H1 (cell line): Measurements from ENCODE around the gene PHC2. TPM values are rescaled to one million over a fixed set of nuclear protein-coding genes. Genes with fewer than 3 reads are reported as not detected.

Experiments used
- CTCF ChIA-PET: fragments of 300-600 bp; sonication (Branson Sonifier 250); formaldehyde crosslinking; loops from one replicate; lab custom pipeline; 2021; ENCODE audit not compliant: partially characterized antibody; lab: Charles Lee
- POLR2A ChIA-PET: fragments of 300-600 bp; sonication (Branson Sonifier 250); formaldehyde crosslinking; loops from one replicate; lab custom pipeline; 2021; ENCODE audit warnings: inconsistent platforms; ENCODE audit not compliant: partially characterized antibody; lab: Charles Lee
- DNase-seq, 2 experiments: peaks; one replicate each; pipeline versions ENCODE4 v3.0.0 to v3.0.0-alpha.2; 2010 to 2022; ENCODE audit warnings: low spot score in 2 of 2, low read depth in 1 of 2, mixed read lengths in 1 of 2
- FAIRE-seq: peaks from 2 replicates; lab custom pipeline; 2011; peaks lifted over from hg19 to GRCh38; lab: Jason Lieb, UNC
- H2AFZ ChIP-seq: 2 replicates; pipeline ENCODE4 v1.8.1; 2012; ENCODE audit warnings: low read length, inconsistent platforms
- H2AK5ac ChIP-seq: 2 replicates; pipeline ENCODE4 v1.6.1; 2013; ENCODE audit warnings: low read depth, low read length
- H2BK120ac ChIP-seq: replicated peaks from 2 replicates; pipeline ENCODE3; 2013; ENCODE audit warnings: low read depth, low read length, inconsistent platforms
- H2BK12ac ChIP-seq: 2 replicates; pipeline ENCODE4 v1.6.1; 2013; ENCODE audit warnings: low read depth, low read length
- H2BK15ac ChIP-seq: 2 replicates; pipeline ENCODE4 v1.6.1; 2013; ENCODE audit warnings: low read length
- H2BK20ac ChIP-seq: 2 replicates; pipeline ENCODE4 v1.6.1; 2013; ENCODE audit warnings: low read length
- H2BK5ac ChIP-seq: 2 replicates; pipeline ENCODE4 v1.6.1; 2013; ENCODE audit warnings: low read depth, low read length
- H3K14ac ChIP-seq: 2 replicates; pipeline ENCODE4 v1.6.1; 2013; ENCODE audit warnings: inconsistent platforms; ENCODE audit not compliant: insufficient read length
- H3K18ac ChIP-seq: 2 replicates; pipeline ENCODE4 v1.6.1; 2013; ENCODE audit warnings: low read length; ENCODE audit errors: extremely low read depth
- H3K23ac ChIP-seq: 2 replicates; pipeline ENCODE4 v1.6.1; 2013; ENCODE audit warnings: inconsistent platforms; ENCODE audit not compliant: insufficient read length
- H3K23me2 ChIP-seq: 2 replicates; pipeline ENCODE4 v1.6.1; 2013; ENCODE audit warnings: low read depth, low read length
- H3K27ac ChIP-seq: 2 replicates; pipeline ENCODE4 v1.6.1; 2011; ENCODE audit warnings: low read depth, low read length, inconsistent platforms
- H3K27me3 ChIP-seq, 4 experiments: replicated peaks in 1 of 4; 1 replicate in 1 of 4; 2 replicates in 3 of 4; pipeline versions ENCODE4 v1.6.1 to v1.8.1; 2011 to 2013; ENCODE audit warnings: low read length in 3 of 4, mild to moderate bottlenecking in 3 of 4, inconsistent platforms in 2 of 4, mixed read lengths in 2 of 4, moderate library complexity in 1 of 4; ENCODE audit not compliant: control insufficient read depth in 3 of 4, insufficient read depth in 3 of 4; ENCODE audit errors: extremely low read depth in 1 of 4
- H3K36me3 ChIP-seq, 4 experiments: 2 replicates each; pipeline versions ENCODE4 v1.6.1 to v1.8.1; 2011 to 2013; ENCODE audit warnings: mild to moderate bottlenecking in 4 of 4, low read length in 3 of 4, moderate library complexity in 2 of 4, control low read depth in 1 of 4, inconsistent platforms in 1 of 4; ENCODE audit not compliant: insufficient read depth in 4 of 4, control insufficient read depth in 2 of 4
- H3K4ac ChIP-seq: replicated peaks from 2 replicates; pipeline ENCODE3; 2013; ENCODE audit warnings: low read length, low read depth, mixed read lengths, inconsistent platforms; ENCODE audit not compliant: insufficient read length
- H3K4me1 ChIP-seq, 4 experiments: replicated peaks in 1 of 4; 1 replicate in 1 of 4; 2 replicates in 3 of 4; pipeline versions ENCODE4 v1.6.1 to v1.8.1; 2011 to 2013; ENCODE audit warnings: low read length in 3 of 4, inconsistent platforms in 2 of 4, mixed read lengths in 1 of 4; ENCODE audit not compliant: insufficient read depth in 4 of 4, control insufficient read depth in 3 of 4
- H3K4me2 ChIP-seq, 2 experiments: 2 replicates each; pipeline versions ENCODE4 v1.6.1 to v1.8.1; 2011 to 2013; ENCODE audit warnings: low read depth in 2 of 2, low read length in 2 of 2, control low read depth in 1 of 2, inconsistent platforms in 1 of 2, mild to moderate bottlenecking in 1 of 2; ENCODE audit not compliant: insufficient read depth in 1 of 2
- H3K4me3 ChIP-seq, 4 experiments: fragments of 200-600, 300-600 bp in 1 of 4; sonication (generic), shearing (Covaris generic), sonication (Bioruptor Twin) in 1 of 4; 2 replicates each; pipeline versions ENCODE4 v1.5.1 to v1.8.1; 2011 to 2016; ENCODE audit warnings: low read length in 4 of 4, low read depth in 3 of 4, control low read depth in 2 of 4, inconsistent platforms in 2 of 4, mild to moderate bottlenecking in 2 of 4, mixed read lengths in 1 of 4, moderate library complexity in 1 of 4; ENCODE audit not compliant: insufficient read depth in 2 of 4; ENCODE audit errors: extremely low read depth in 1 of 4
- H3K56ac ChIP-seq: replicated peaks from 2 replicates; pipeline ENCODE3; 2013; ENCODE audit warnings: low read depth, mild to moderate bottlenecking, mixed read lengths, low read length, inconsistent platforms; ENCODE audit not compliant: insufficient read length
- H3K79me1 ChIP-seq: 2 replicates; pipeline ENCODE4 v1.6.1; 2013; ENCODE audit warnings: low read depth, low read length, control low read depth
- H3K79me2 ChIP-seq, 2 experiments: 2 replicates each; pipeline versions ENCODE4 v1.6.1 to v1.8.1; 2012 to 2013; ENCODE audit warnings: low read length in 2 of 2, mild to moderate bottlenecking in 2 of 2, inconsistent platforms in 1 of 2; ENCODE audit not compliant: insufficient read depth in 2 of 2, control insufficient read depth in 1 of 2
- H3K9ac ChIP-seq, 4 experiments: replicated peaks in 1 of 4; 1 replicate in 1 of 4; 2 replicates in 3 of 4; pipeline versions ENCODE4 v1.6.1 to v1.8.1; 2011 to 2013; ENCODE audit warnings: low read depth in 3 of 4, low read length in 3 of 4, control low read depth in 2 of 4, mild to moderate bottlenecking in 2 of 4, moderate library complexity in 2 of 4, inconsistent platforms in 1 of 4; ENCODE audit errors: extremely low read depth in 1 of 4
- H3K9me3 ChIP-seq, 2 experiments: 2 replicates each; pipeline versions ENCODE4 v1.6.1 to v1.8.1; 2012 to 2013; ENCODE audit warnings: mild to moderate bottlenecking in 2 of 2, moderate library complexity in 2 of 2, control low read depth in 1 of 2, inconsistent platforms in 1 of 2, low read depth in 1 of 2, low read length in 1 of 2, mixed read lengths in 1 of 2; ENCODE audit not compliant: insufficient read depth in 2 of 2
- H4K20me1 ChIP-seq, 2 experiments: replicated peaks in 1 of 2; 2 replicates each; pipeline versions ENCODE3 to v1.8.1; 2011 to 2013; ENCODE audit warnings: inconsistent platforms in 2 of 2, low read length in 2 of 2, mild to moderate bottlenecking in 1 of 2; ENCODE audit not compliant: insufficient read depth in 2 of 2, control insufficient read depth in 1 of 2
- H4K5ac ChIP-seq: 2 replicates; pipeline ENCODE4 v1.6.1; 2013; ENCODE audit warnings: low read length, low read depth, mixed read lengths, inconsistent platforms; ENCODE audit not compliant: insufficient read length
- H4K8ac ChIP-seq: 2 replicates; pipeline ENCODE4 v1.8.0; 2013; ENCODE audit warnings: mild to moderate bottlenecking, moderate library complexity, low read length, inconsistent platforms; ENCODE audit not compliant: insufficient read depth; ENCODE audit errors: extremely low read depth
- H4K91ac ChIP-seq: replicated peaks from 2 replicates; pipeline ENCODE3; 2013; ENCODE audit warnings: low read length, mixed read lengths, inconsistent platforms; ENCODE audit not compliant: insufficient read length
- KDM4A ChIP-seq: IDR thresholded peaks from one replicate; pipeline ENCODE4 v1.7.1; 2012; ENCODE audit warnings: low read depth, mild to moderate bottlenecking, moderate library complexity, low read length, inconsistent platforms; ENCODE audit not compliant: severe bottlenecking
- RXRA ChIP-seq: IDR thresholded peaks from 2 replicates; pipeline ENCODE4 v1.6.1; 2011; ENCODE audit warnings: low read depth, mild to moderate bottlenecking, low read length, moderate library complexity; ENCODE audit not compliant: insufficient read depth
- SIX5 ChIP-seq: IDR thresholded peaks from 2 replicates; pipeline ENCODE4 v1.6.1; 2011; ENCODE audit warnings: mild to moderate bottlenecking, low read depth, low read length
- SRF ChIP-seq: IDR thresholded peaks from 2 replicates; pipeline ENCODE4 v1.6.1; 2011; ENCODE audit warnings: mild to moderate bottlenecking, low read depth, low read length, moderate library complexity
- TAF7 ChIP-seq: optimal IDR thresholded peaks from 2 replicates; pipeline ENCODE3; 2011; ENCODE audit warnings: low read depth, mild to moderate bottlenecking, inconsistent platforms, low read length, moderate library complexity, borderline replicate concordance
- YY1 ChIP-seq: IDR thresholded peaks from 2 replicates; pipeline ENCODE4 v1.6.1; 2011; ENCODE audit warnings: low read depth, mild to moderate bottlenecking, low read length
- WGBS, 2 experiments: shearing (Covaris generic) in 1 of 2; methylation state at CpG; one replicate each; pipeline versions ENCODE4 v1.1.6 to v1.1.7; 2013 to 2015; ENCODE audit warnings: low lambda C conversion rate in 2 of 2, mixed read lengths in 2 of 2, inconsistent platforms in 1 of 2, low coverage in 1 of 2, missing lambda C conversion rate in 1 of 2; ENCODE audit not compliant: insufficient replicate concordance in 2 of 2, insufficient coverage in 1 of 2, insufficient read length in 1 of 2; ENCODE audit errors: extremely low coverage in 1 of 2, missing lambda C conversion rate in 1 of 2; 5-methylcytosine and 5-hydroxymethylcytosine counted together
- polyA plus RNA-seq, 7 experiments: library from polyadenylated mRNA; depleted of rRNA in 3 of 7; stranded (reverse) in 5 of 7; unstranded in 2 of 7; fragments of >200 nt in 5 of 7; fragments of 200-250 nt in 2 of 7; gene quantifications; 1 replicate in 5 of 7; 2 replicates in 1 of 7; 4 replicates in 1 of 7; pipeline versions ENCODE4 v1.2.1 to v1.2.3, GENCODE V29; 2011 to 2013; ENCODE audit warnings: missing spikeins in 2 of 7, mixed read lengths in 2 of 7
- total RNA-seq: library from RNA; stranded (reverse); fragmentation: NEBNext Ultra II Directional; extraction: Animal tissue kit (Norgen Biotek cat#: 25700); gene quantifications from 2 replicates; pipeline ENCODE4 v1.2.1, GENCODE V29; 2021

PHC2 gene
- total and polyA plus RNA-seq, 2 of the 8 experiments (the other 6 are each of a cell fraction or from before 2014, with no cell fraction given): 5.6 to 14.2 TPM

GRCh38 chr1:33336580-33336979 is 94.3 kb downstream of the PHC2 start:
- no peak for TF ChIP-seq RXRA
- no peak for TF ChIP-seq YY1
- no peak for TF ChIP-seq SIX5
- TF ChIP-seq SRF: no peak
- TF ChIP-seq TAF7: no peak
- no peak for TF ChIP-seq KDM4A
- Histone ChIP-seq H2BK12ac (no peak overlapping the region), H3K23ac (no peak overlapping the region), H2AK5ac (no peak overlapping the region), H3K36me3 (no peaks in the 10 kb centered on the region), H2BK5ac (peak overlapping the region; percentile 67; the same call in 1 of the 2 replicates), H3K18ac (no peak overlapping the region), H3K79me2 (no peaks in the 10 kb centered on the region), H4K5ac (no peak overlapping the region), H3K9me3 (no peaks in the 10 kb centered on the region), H3K23me2 (no peaks in the 10 kb centered on the region), H3K27ac (no peak overlapping the region), H2BK20ac (no peak overlapping the region), H3K4me2 (no peak overlapping the region), H3K4ac (no peak overlapping the region), H4K8ac (no peak overlapping the region; the same call in 1 of the 2 replicates), H4K91ac (no peak overlapping the region), H2BK120ac (no peak overlapping the region), H2AFZ (no peak overlapping the region), H3K4me1 (peaks cover 17 to 37% (median 24%) of the 10 kb centered on the region in 4 experiments), H3K56ac (no peak overlapping the region), H4K20me1 (peaks cover 0 to 8% of the 10 kb centered on the region in 2 experiments), H3K79me1 (no peaks in the 10 kb centered on the region), H3K27me3 (no peaks in the 10 kb centered on the region; a peak in 1 of 7 replicates), H2BK15ac (no peak overlapping the region), H3K14ac (no peak overlapping the region), H3K4me3 (no peak overlapping the region), H3K9ac (no peak overlapping the region)
- WGBS, 2 experiments: 82% methylated on average over 9 of the region's 9 CpGs; no CpG with 5 or more reads in 1 of the 2 experiments
- no peak for DNase-seq
- no peak for FAIRE-seq
- CTCF ChIA-PET: interaction anchor here (0.9 to 4.3 kb wide), 6 partner anchors 13 to 41 kb away, joined by 4 to 37 read pairs (median 6); no protein-coding TSS in a partner anchor
- POLR2A ChIA-PET: no interaction called here
